HepG2 (cell line): ENCODE measurements around the gene ZKSCAN2. TPM values are rescaled to one million over a fixed set of nuclear protein-coding genes. Genes with fewer than 3 reads are reported as not detected.

Experiments
- CHD4 ChIP-seq: fragments of 200-600 bp; sonication (generic); IDR thresholded peaks from 2 replicates; pipeline ENCODE4 v1.7.0; 2017; ENCODE audit warnings: mild to moderate bottlenecking, low read length, borderline replicate concordance
- DNMT1 ChIP-seq: sonication (generic); formaldehyde crosslinking; IDR thresholded peaks from 2 replicates; pipeline ENCODE4 v1.5.1; 2020; ENCODE audit warnings: mild to moderate bottlenecking, missing genetic modification reagents
- ISX ChIP-seq: sonication (generic); formaldehyde crosslinking; conservative IDR thresholded peaks from 2 replicates; pipeline ENCODE4 v1.5.0; 2020; ENCODE audit warnings: missing genetic modification reagents
- KDM2A ChIP-seq: sonication (generic); formaldehyde crosslinking; IDR thresholded peaks from 2 replicates; pipeline ENCODE4 v1.4.0; 2020; ENCODE audit warnings: low read depth, missing genetic modification reagents, borderline replicate concordance
- KLF15 ChIP-seq: sonication (generic); formaldehyde crosslinking; IDR thresholded peaks from 2 replicates; pipeline ENCODE4 v1.8.1; 2023; ENCODE audit warnings: borderline replicate concordance, mild to moderate bottlenecking, inconsistent platforms, missing genetic modification reagents, mixed read lengths
- MAFF ChIP-seq: IDR thresholded peaks from 2 replicates; pipeline ENCODE4 v1.6.1; 2011; ENCODE audit warnings: low read depth, low read length, improper control_type of control experiment
- MED8 ChIP-seq: sonication (generic); formaldehyde crosslinking; IDR thresholded peaks from 2 replicates; pipeline ENCODE4 v1.8.1; 2023; ENCODE audit warnings: mild to moderate bottlenecking, missing genetic modification reagents; ENCODE audit not compliant: insufficient replicate concordance
- NFE2 ChIP-seq: sonication (generic); formaldehyde crosslinking; IDR thresholded peaks from 2 replicates; pipeline ENCODE4 v1.4.0; 2020; ENCODE audit warnings: missing genetic modification reagents
- NR3C1 ChIP-seq: sonication (generic); formaldehyde crosslinking; IDR thresholded peaks from 2 replicates; pipeline ENCODE4 v1.4.0; 2020; ENCODE audit warnings: missing genetic modification reagents
- RARG ChIP-seq: sonication (generic); formaldehyde crosslinking; IDR thresholded peaks from 2 replicates; pipeline ENCODE4 v1.4.0; 2020; ENCODE audit warnings: low read depth, mild to moderate bottlenecking, missing genetic modification reagents
- RFX3 ChIP-seq: IDR thresholded peaks from 2 replicates; pipeline ENCODE4 v1.6.1; 2016; ENCODE audit warnings: missing biosample characterization, missing genetic modification reagents
- TEAD2 ChIP-seq: sonication (generic); formaldehyde crosslinking; IDR thresholded peaks from 2 replicates; pipeline ENCODE4 v1.9.0; 2021; ENCODE audit warnings: missing genetic modification reagents
- ZC3H13 ChIP-seq: sonication (generic); formaldehyde crosslinking; IDR thresholded peaks from 2 replicates; pipeline ENCODE4 v1.8.1; 2023; ENCODE audit warnings: mild to moderate bottlenecking, missing genetic modification reagents, moderate library complexity
- ZFP36 ChIP-seq: fragments of 150-350 bp; IDR thresholded peaks from 2 replicates; pipeline ENCODE4 v1.6.1; 2018; ENCODE audit warnings: borderline replicate concordance, low read length, low read depth; ENCODE audit not compliant: partially characterized antibody
- ZFP82 ChIP-seq: sonication (generic); formaldehyde crosslinking; IDR thresholded peaks from 2 replicates; pipeline ENCODE4 v1.5.1; 2020; ENCODE audit warnings: mild to moderate bottlenecking, missing genetic modification reagents, borderline replicate concordance
- ZKSCAN1 ChIP-seq: fragments of 150-350 bp; IDR thresholded peaks from 2 replicates; pipeline ENCODE4 v1.6.1; 2014; ENCODE audit warnings: low read length
- ZKSCAN8 ChIP-seq: IDR thresholded peaks from 2 replicates; pipeline ENCODE4 v1.6.1; 2016; ENCODE audit warnings: borderline replicate concordance, missing genetic modification reagents, missing compliant biosample characterization
- ZMAT3 ChIP-seq: sonication (generic); formaldehyde crosslinking; conservative IDR thresholded peaks from 2 replicates; pipeline ENCODE4 v1.7.0; 2021; ENCODE audit warnings: missing genetic modification reagents
- ZNF160 ChIP-seq: sonication (generic); formaldehyde crosslinking; IDR thresholded peaks from 2 replicates; pipeline ENCODE4 v1.8.0; 2022; ENCODE audit warnings: mild to moderate bottlenecking, inconsistent platforms, missing genetic modification reagents
- ZNF256 ChIP-seq: sonication (generic); formaldehyde crosslinking; conservative IDR thresholded peaks from 2 replicates; pipeline ENCODE4 v1.4.0; 2020; ENCODE audit warnings: missing genetic modification reagents
- ZNF3 ChIP-seq: IDR thresholded peaks from 2 replicates; pipeline ENCODE4 v1.7.0; 2017; ENCODE audit warnings: inconsistent platforms
- ZNF34 ChIP-seq: sonication (generic); formaldehyde crosslinking; IDR thresholded peaks from 2 replicates; pipeline ENCODE4 v1.4.0; 2020; ENCODE audit warnings: mild to moderate bottlenecking, missing genetic modification reagents, borderline replicate concordance
- ZNF772 ChIP-seq: sonication (generic); formaldehyde crosslinking; IDR thresholded peaks from 2 replicates; pipeline ENCODE4 v1.5.0; 2020; ENCODE audit warnings: mild to moderate bottlenecking, missing genetic modification reagents
- polyA plus RNA-seq, 8 experiments: library from polyadenylated mRNA; depleted of rRNA in 3 of 8; stranded (reverse) in 7 of 8; unstranded in 1 of 8; fragments of >200 nt; fragmentation: Illumina TruSeq in 4 of 8; extraction: Trizol in 4 of 8; gene quantifications; 2 replicates each; pipeline versions ENCODE4 v1.2.1 to v1.2.3, GENCODE V29; 2011 to 2016; ENCODE audit warnings: low read depth in 4 of 8, missing spikeins in 1 of 8, mixed read lengths in 1 of 8; ENCODE audit not compliant: insufficient read depth in 1 of 8
- total RNA-seq, 5 experiments: library from RNA; depleted of rRNA; stranded (reverse); fragments of >200 nt; fragmentation: Illumina TruSeq; extraction: Trizol; gene quantifications; 2 replicates each; pipeline ENCODE4 v1.2.3, GENCODE V29; 2016; ENCODE audit warnings: low read depth in 1 of 5
- TF ChIP-seq, protein P1 (sequence below): sonication (generic); formaldehyde crosslinking; IDR thresholded peaks from 2 replicates; pipeline ENCODE4 v1.8.0; 2022; ENCODE audit warnings: mild to moderate bottlenecking, missing genetic modification reagents, moderate library complexity
- TF ChIP-seq, protein P2 (sequence below): sonication (generic); formaldehyde crosslinking; IDR thresholded peaks from 2 replicates; pipeline ENCODE4 v1.8.1; 2023; ENCODE audit warnings: mild to moderate bottlenecking, inconsistent platforms, moderate library complexity, missing genetic modification reagents, borderline replicate concordance
- TF ChIP-seq, protein P3 (sequence below): sonication (generic); formaldehyde crosslinking; IDR thresholded peaks from 2 replicates; pipeline ENCODE4 v1.5.0; 2020; ENCODE audit warnings: missing genetic modification reagents

ZKSCAN2 gene
- total and polyA plus RNA-seq, 2 of the 13 experiments (the other 11 are each of a cell fraction or from before 2014, with no cell fraction given): 4.2 to 11.1 TPM

DNA sequence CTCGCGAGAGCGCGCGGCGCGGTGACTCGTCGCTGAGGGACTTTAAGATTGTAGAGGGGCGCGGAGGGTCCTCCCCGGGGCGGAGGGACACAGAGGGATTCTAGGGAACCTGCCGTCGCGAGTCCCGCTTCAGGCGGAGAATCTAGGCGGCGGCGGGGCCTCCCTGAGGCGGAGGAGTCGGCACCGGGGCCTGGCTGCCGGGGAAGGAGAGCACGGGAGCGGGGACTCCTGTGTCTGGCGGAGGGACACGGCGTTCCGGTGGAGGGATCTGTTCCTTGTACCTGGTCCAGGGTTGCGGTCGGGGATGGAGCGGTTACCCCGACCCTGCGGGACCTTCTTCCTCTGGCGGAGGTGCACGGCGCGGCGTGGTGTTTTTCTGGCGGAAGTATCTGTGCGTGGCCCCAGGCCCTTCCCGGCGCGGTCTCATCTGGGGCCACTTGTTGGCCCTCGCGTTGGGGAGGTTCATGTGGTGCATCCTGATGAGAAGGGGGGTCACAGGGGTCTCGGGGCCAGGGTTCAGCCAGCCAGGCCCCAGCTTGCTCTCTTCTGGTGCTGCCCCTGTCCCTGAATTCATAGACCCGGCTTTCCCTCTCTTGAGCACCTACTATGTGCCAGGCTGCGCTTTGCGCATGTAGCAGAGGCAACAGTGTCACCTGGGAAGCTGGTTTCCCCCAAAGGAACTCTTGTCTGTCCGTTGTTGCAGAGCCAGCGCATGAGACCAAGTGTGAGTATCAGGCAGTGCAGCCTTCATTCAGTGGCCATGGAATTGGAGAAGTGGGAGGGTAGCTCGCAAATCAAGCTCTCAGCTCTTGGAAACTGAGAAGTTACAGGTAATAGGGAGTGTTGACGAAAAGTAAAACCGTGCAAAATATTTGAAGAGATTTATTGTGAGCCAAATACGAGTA, 563 bp upstream of the ZKSCAN2 start (continued):
- no peak for TF ChIP-seq ZFP82 (CRISPR knock-in tag)
- no peak; the same call in 1 of the 2 replicates for TF ChIP-seq RFX3 (CRISPR knock-in tag)
- TF ChIP-seq RARG (CRISPR knock-in tag): 0 out of 2 replicates have a peak, but pooled peaks have one; percentile 66
- no peak for TF ChIP-seq MAFF
- TF ChIP-seq KLF15 (CRISPR knock-in tag): 0 out of 2 replicates have a peak, but pooled peaks have one; percentile 92
- peak; percentile 99 for TF ChIP-seq ZKSCAN1
- TF ChIP-seq ZNF160 (CRISPR knock-in tag): peak; percentile 91; the same call in 1 of the 2 replicates
- TF ChIP-seq, protein P1, sequence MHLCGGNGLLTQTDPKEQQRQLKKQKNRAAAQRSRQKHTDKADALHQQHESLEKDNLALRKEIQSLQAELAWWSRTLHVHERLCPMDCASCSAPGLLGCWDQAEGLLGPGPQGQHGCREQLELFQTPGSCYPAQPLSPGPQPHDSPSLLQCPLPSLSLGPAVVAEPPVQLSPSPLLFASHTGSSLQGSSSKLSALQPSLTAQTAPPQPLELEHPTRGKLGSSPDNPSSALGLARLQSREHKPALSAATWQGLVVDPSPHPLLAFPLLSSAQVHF (CRISPR knock-in tag): peak; percentile 93
- peak; percentile 88 for TF ChIP-seq ZKSCAN8 (CRISPR knock-in tag)
- TF ChIP-seq ZNF256 (CRISPR knock-in tag): peak; percentile 93; the same call in 1 of the 2 replicates
- TF ChIP-seq NR3C1 (CRISPR knock-in tag): no peak
- TF ChIP-seq TEAD2 (CRISPR knock-in tag): peak; percentile 86
- TF ChIP-seq ZMAT3 (CRISPR knock-in tag): peak; percentile 93
- TF ChIP-seq, protein P2, sequence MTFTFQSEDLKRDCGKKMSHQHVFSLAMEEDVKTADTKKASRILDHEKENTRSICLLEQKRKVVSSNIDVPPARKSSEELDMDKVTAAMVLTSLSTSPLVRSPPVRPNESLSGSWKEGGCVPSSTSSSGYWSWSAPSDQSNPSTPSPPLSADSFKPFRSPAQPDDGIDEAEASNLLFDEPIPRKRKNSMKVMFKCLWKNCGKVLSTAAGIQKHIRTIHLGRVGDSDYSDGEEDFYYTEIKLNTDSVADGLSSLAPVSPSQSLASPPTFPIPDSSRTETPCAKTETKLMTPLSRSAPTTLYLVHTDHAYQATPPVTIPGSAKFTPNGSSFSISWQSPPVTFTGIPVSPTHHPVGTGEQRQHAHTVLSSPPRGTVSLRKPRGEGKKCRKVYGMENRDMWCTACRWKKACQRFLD (CRISPR knock-in tag): peak; percentile 28; the same call in 1 of the 2 replicates
- TF ChIP-seq ZNF3: peak; percentile 67
- TF ChIP-seq ZNF772 (CRISPR knock-in tag): peak; percentile 60; the same call in 1 of the 2 replicates
- no peak for TF ChIP-seq NFE2
- 0 out of 2 replicates have a peak, but pooled peaks have one; percentile 64 for TF ChIP-seq ISX (CRISPR knock-in tag)
- TF ChIP-seq KDM2A: peak; percentile 99
- peak; percentile 71; the same call in 1 of the 2 replicates for TF ChIP-seq ZNF34 (CRISPR knock-in tag)
- peak; percentile 82 for TF ChIP-seq MED8
- TF ChIP-seq DNMT1: no peak; the same call in 1 of the 2 replicates
- peak; percentile 56 for TF ChIP-seq ZFP36
- peak; percentile 83; the same call in 1 of the 2 replicates for TF ChIP-seq CHD4
- TF ChIP-seq, protein P3, sequence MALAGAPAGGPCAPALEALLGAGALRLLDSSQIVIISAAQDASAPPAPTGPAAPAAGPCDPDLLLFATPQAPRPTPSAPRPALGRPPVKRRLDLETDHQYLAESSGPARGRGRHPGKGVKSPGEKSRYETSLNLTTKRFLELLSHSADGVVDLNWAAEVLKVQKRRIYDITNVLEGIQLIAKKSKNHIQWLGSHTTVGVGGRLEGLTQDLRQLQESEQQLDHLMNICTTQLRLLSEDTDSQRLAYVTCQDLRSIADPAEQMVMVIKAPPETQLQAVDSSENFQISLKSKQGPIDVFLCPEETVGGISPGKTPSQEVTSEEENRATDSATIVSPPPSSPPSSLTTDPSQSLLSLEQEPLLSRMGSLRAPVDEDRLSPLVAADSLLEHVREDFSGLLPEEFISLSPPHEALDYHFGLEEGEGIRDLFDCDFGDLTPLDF: peak; percentile 81
- TF ChIP-seq ZC3H13: peak; percentile 98
